HL-60 (cell line): ENCODE results near the gene SORCS1.

Experiments
- GABPA ChIP-seq: IDR thresholded peaks from 2 replicates; pipeline ENCODE4 v1.6.1; 2012; ENCODE audit warnings: low read depth
- POLR2AphosphoS5 ChIP-seq: IDR thresholded peaks from 2 replicates; pipeline ENCODE4 v1.6.1; 2012; ENCODE audit warnings: low read depth
- SPI1 ChIP-seq: IDR thresholded peaks from 2 replicates; pipeline ENCODE4 v1.6.1; 2012; ENCODE audit warnings: low read depth, mild to moderate bottlenecking, borderline replicate concordance
- TF ChIP-seq, protein P1 (sequence below): IDR thresholded peaks from one replicate; pipeline ENCODE4 v1.5.1; 2011; ENCODE audit warnings: low read length, control low read depth, inconsistent platforms; ENCODE audit not compliant: insufficient read depth
- TF ChIP-seq, protein P2 (sequence below): IDR thresholded peaks from 2 replicates; pipeline ENCODE4 v1.6.1; 2012; ENCODE audit warnings: low read depth; ENCODE audit not compliant: insufficient replicate concordance

DNA sequence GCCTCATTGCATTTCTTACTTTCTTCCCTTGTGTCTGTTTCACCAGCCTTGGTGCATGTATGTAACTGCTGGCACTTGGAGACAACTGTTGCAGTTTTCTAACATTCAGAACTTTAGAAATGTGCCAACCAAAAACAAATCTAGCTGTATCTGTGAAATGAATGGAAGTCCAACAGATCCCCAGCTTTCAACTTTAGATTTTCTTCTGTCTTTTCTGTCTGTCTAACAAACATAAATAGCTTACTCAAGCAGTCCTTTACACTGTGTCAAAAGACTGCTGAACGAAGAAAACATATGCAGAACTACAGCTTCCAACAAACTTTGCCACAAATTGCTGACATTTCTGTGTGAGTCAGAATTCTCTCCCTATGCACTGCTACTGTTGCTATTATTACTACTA lies 30.9 kb downstream of the SORCS1 start:
- TF ChIP-seq, protein P1, sequence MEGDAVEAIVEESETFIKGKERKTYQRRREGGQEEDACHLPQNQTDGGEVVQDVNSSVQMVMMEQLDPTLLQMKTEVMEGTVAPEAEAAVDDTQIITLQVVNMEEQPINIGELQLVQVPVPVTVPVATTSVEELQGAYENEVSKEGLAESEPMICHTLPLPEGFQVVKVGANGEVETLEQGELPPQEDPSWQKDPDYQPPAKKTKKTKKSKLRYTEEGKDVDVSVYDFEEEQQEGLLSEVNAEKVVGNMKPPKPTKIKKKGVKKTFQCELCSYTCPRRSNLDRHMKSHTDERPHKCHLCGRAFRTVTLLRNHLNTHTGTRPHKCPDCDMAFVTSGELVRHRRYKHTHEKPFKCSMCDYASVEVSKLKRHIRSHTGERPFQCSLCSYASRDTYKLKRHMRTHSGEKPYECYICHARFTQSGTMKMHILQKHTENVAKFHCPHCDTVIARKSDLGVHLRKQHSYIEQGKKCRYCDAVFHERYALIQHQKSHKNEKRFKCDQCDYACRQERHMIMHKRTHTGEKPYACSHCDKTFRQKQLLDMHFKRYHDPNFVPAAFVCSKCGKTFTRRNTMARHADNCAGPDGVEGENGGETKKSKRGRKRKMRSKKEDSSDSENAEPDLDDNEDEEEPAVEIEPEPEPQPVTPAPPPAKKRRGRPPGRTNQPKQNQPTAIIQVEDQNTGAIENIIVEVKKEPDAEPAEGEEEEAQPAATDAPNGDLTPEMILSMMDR: no peak
- TF ChIP-seq POLR2AphosphoS5: no peak
- TF ChIP-seq GABPA: no peak
- TF ChIP-seq, protein P2, sequence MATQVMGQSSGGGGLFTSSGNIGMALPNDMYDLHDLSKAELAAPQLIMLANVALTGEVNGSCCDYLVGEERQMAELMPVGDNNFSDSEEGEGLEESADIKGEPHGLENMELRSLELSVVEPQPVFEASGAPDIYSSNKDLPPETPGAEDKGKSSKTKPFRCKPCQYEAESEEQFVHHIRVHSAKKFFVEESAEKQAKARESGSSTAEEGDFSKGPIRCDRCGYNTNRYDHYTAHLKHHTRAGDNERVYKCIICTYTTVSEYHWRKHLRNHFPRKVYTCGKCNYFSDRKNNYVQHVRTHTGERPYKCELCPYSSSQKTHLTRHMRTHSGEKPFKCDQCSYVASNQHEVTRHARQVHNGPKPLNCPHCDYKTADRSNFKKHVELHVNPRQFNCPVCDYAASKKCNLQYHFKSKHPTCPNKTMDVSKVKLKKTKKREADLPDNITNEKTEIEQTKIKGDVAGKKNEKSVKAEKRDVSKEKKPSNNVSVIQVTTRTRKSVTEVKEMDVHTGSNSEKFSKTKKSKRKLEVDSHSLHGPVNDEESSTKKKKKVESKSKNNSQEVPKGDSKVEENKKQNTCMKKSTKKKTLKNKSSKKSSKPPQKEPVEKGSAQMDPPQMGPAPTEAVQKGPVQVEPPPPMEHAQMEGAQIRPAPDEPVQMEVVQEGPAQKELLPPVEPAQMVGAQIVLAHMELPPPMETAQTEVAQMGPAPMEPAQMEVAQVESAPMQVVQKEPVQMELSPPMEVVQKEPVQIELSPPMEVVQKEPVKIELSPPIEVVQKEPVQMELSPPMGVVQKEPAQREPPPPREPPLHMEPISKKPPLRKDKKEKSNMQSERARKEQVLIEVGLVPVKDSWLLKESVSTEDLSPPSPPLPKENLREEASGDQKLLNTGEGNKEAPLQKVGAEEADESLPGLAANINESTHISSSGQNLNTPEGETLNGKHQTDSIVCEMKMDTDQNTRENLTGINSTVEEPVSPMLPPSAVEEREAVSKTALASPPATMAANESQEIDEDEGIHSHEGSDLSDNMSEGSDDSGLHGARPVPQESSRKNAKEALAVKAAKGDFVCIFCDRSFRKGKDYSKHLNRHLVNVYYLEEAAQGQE: no peak
- no peak for TF ChIP-seq SPI1
